DMS 273 (cell line): ENCODE data around the gene CTTN.
"Not testable (repeated sequence)": the region's sequence is repeated elsewhere in the genome, so short reads cannot be mapped to it uniquely, and the experiment has no call there.

Source experiments
- DNase-seq: peaks from one replicate; lab custom pipeline; 2025; ENCODE audit not compliant: unreplicated experiment; lab: John Stamatoyannopoulos, UW

Gene CTTN

GRCh38 chr11:70445605-70446004 lies 47.3 kb downstream of the CTTN start:
- DNase-seq, result no peak

GRCh38 chr11:70448983-70449567 lies 50.7 kb downstream of the CTTN start:
- DNase-seq, result peak; percentile 29

GRCh38 chr11:70454197-70454767 lies 56.0 kb downstream of the CTTN start:
- DNase-seq, result no peak

GRCh38 chr11:70454811-70455210 lies 56.5 kb downstream of the CTTN start:
- DNase-seq, result not testable (repeated sequence)

- DNase-seq, result no peak
Measured at GRCh38 chr11:70455354-70455753, 57.0 kb downstream of the CTTN start.

- no peak for DNase-seq
Measured at GRCh38 chr11:70456921-70457532, 58.7 kb downstream of the CTTN start.

- DNase-seq, result no peak
Measured at GRCh38 chr11:70458736-70459135, 60.4 kb downstream of the CTTN start.

GRCh38 chr11:70460111-70460510 lies 61.8 kb downstream of the CTTN start:
- DNase-seq, result no peak

- no peak for DNase-seq
Measured at GRCh38 chr11:70460964-70461363, 62.6 kb downstream of the CTTN start.

GRCh38 chr11:70462818-70463477 lies 64.6 kb downstream of the CTTN start:
- no peak for DNase-seq

- no peak for DNase-seq
Measured at GRCh38 chr11:70463478-70464255, 65.3 kb downstream of the CTTN start.

GRCh38 chr11:70464509-70465361 lies 66.4 kb downstream of the CTTN start:
- DNase-seq, result no peak

- DNase-seq, result no peak
Measured at GRCh38 chr11:70466154-70466553, 67.8 kb downstream of the CTTN start.

- no peak for DNase-seq
Measured at GRCh38 chr11:70466596-70466995, 68.3 kb downstream of the CTTN start.

GRCh38 chr11:70467201-70468085 lies 69.1 kb downstream of the CTTN start:
- DNase-seq, result peak; percentile 75

- DNase-seq, result peak; percentile 31
Measured at GRCh38 chr11:70468256-70469195, 70.2 kb downstream of the CTTN start.

- DNase-seq, result peak; percentile 93
Measured at GRCh38 chr11:70470127-70470526, 71.8 kb downstream of the CTTN start.

GRCh38 chr11:70471254-70471653 lies 72.9 kb downstream of the CTTN start:
- DNase-seq, result peak; percentile 61
